Measurements from ENCODE around the gene RIC8B.
A peak's percentile ranks its signal among the peaks of the same experiment; 100 is the strongest.

Gene RIC8B

DNA sequence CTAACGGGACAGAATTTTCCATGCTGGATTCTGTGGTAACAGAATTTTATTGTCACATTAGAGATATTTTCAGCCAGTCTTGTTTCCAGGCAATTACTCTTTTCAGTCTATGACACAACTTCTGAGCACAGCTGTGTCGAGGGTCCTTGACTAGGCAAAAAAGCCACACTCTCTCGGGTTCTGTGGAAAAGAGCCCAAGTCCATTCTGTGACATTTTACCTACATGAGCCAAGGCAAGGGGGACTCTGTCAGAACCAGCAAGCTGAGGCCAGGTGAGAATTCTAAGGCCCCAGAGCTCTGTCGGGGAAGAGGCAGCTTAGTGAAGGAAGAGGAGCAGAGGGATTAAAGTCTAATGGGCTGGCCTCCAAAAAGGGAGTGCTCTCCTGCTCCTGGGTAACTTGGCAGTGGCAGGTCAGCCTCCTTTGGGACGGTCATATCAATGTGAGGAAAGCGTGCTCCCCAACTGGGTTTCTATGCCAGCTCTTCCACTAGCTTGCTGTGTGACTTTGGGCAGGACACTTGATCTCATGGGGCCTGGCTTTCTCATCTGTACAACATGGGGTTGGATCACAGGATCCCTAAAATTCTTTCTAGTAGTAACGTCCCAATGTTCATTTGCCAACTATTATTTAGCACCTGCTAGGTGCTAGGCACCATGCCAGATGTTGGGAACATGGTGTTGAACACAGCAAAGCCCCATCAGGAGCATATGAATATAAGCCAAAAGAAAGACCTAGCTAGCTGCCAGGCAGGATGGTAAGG is 16.0 kb upstream of the RIC8B start:
- no peak for DNase-seq

DNA sequence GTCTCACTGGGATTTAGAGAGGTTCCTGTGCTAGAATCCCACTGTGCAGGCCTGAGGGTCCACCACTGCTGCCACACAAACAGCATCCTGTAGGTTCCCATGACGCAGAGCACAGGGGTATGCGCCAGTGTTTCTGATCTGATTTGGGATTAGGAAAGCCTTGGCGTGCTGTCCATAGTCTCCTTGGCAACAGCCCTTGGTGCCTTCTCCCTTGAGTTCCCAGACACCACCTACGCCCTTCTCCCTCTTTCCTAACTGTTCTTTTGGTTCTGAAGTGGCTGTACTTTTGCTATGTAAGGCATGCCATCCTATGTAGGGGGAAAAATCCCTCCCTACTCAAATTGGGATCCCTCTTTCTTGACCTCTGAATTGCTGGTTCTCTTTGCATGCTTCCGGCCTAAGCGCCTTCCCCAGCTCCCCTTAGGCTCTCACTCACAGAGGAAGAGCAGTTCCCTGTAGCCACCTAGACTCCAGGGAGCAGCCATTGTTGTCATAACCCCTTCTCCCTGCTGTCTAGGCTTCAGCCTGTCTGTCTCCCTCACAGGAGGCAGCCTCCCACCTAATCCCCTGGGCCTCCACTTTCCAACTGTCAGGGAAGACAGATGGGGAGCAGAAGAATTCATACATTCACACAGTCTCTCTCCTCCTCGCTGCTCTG is 14.8 kb upstream of the RIC8B start:
- DNase-seq, result no peak

DNA sequence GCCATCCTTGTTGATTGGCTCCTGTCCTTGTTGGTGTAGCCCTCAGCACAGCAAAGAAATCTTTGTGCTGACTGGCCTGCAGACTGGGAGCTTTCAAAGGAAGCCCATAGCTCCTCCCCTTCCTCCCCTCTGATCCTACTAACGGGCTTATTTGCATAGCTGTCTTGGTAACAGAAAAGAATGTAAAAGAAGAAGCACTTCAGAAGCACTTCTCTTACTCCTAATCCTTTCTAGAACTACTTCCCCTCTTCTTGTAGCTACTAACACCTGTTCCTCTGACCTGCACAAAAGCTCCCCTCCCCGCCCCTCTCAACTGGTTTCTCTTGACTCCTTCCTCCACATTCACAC is 14.3 kb upstream of the RIC8B start:
- DNase-seq, result peak; percentile 61

DNA sequence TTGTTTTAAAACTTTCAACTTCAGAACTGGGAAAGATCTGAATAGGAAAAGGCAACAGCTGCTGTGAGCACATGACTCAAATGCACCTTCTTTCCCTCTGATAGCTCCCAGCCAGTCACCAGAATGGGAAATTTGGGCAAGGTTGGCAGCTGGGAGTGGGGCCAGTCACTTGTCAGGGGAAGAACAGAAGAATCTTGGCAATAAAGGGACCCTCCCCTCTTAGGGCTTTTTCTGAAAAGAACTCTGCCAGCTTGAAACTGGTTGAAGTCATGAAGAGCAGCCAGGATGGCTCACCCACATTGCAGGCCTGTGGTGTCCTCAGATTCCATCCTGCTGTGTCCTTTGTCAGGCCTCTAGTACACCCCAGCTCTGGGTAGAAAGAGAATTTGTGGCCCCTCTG is 10.3 kb upstream of the RIC8B start:
- DNase-seq, result no peak

DNA sequence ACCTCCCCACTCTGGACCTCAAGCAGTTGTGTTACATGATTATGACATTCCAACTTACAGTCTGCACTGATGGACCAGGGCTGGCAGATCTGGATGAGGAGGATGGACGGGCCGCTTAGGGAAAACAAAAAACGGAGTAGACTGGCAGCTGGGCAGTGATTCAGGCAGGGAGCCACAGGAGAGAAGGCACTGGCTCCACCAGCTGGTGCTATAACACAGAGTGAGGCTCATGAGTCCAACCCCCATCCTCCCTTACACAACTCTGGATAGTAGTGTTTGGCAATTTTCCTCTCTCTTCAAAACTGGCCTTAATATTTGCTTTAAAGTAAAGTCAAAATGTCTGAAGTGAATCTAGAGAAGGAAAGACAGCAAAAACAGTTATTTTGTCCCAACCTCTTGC is 9.7 kb upstream of the RIC8B start:
- no peak for DNase-seq

DNA sequence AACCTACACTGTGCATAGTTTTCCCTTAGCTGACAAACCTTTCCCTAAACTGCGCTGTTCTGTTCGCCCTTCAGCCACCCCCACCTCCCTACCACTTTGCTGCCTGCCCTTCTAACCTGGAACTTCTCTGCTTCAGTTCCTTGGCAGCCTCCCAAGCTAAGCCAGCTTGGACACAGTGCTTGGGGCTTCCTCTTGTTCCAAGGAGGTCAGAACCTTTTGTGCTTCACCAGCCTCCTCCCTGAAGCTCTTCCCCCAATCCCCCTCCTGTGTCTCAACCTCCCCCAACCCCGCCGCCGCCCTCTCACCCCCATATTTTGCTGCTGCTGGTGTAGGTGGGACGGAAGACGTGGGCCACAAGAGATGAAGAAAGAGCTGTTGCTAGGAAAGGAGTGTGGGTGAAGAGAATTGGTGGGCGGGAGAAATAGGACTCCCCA is 8.1 kb upstream of the RIC8B start:
- DNase-seq, result no peak

DNA sequence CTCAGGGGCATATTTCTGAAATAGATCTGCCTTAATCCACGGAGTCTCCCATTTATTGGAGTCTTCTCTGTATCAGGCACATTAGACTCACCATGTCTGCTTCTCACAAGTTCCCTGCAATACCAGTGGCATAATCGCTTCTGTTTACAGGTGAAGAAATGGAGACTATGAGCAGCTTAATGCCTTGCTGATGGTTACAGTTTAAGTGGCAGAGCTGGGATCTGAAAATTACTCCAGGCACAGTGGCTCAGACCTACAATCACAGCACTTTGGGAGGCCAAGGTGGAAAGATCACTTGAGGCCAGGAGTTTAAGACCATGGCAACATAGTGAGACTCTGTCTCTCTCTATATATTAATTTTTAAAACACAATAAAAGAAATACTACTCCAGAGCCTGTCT is 7.3 kb upstream of the RIC8B start:
- no peak for DNase-seq

DNA sequence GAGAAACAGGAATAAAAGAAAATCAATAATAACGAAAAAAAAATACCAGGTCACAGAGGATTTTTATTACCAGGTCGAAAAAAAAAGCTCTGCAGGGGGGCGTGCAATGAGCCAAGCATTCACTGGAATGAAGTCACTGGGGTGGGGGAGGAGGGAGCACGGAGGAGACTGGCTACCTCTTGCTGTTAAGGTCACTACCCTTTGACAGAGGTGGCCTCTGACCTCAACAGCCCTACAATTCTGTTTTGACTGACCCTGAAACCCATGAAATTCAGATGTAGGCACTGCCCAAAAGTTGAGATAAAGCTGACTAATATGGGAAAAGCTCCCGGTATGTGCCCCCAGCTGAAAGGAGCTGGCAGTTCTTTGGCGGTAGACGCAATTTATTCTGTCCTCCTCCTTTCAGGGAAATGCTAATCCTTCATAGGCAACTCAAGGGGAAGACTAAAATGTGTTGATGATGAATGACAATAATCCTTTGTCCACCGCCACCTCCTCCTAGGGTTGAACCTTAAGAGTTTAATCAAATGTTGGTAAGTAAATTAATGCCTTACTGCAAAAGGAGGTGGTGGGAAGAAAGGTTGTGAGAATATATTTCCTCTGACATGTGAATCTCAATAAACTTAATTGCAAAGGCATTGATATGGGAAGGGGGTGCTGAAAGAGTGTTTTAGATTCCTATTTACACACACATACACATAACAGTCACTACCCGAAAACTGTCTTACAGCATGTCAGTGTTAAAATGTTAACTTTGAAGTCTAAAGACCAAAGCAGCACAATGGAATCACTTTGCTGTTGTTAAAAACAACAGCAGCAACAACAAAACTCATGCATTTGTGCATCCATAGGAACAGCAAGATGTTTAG is 6.3 kb upstream of the RIC8B start:
- DNase-seq, result no peak

DNA sequence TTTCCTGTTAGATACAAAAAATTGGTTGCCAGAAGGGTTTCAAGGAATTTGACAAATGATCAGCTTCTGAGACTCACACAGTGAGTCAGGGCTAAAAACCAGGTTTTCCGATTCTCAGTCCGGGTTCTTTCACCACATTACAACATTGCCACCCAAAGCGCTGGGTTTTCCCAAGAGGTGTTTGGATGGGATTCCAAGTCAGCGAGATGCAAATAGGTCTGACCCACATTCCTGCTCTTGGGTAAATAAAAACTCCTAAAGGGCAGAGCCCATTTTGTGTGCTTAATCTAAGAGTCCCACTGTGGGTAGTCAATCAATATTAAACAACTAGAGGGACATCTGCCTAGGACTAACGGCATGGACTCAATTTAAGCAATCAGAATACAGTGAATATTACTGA is 5.4 kb upstream of the RIC8B start:
- no peak for DNase-seq

DNA sequence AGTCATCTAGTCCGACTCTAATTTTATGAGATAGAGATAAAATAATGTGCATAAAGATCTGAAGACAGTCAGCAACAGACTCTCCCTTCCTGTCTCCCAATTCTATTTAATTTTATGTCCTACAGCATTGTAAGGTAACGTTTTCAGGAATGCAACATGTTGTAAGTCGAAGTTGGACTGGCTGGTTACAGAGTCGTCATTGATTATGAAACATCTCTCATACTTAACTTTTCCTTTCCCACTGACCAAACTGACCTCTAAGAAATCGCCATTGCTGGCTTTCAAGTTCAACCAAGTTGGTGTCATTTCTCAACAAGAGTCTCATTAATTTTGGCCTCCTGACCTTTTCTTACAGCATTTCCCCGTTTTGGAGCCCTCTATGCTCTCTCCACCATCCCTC is 4.9 kb upstream of the RIC8B start:
- no peak for DNase-seq

DNA sequence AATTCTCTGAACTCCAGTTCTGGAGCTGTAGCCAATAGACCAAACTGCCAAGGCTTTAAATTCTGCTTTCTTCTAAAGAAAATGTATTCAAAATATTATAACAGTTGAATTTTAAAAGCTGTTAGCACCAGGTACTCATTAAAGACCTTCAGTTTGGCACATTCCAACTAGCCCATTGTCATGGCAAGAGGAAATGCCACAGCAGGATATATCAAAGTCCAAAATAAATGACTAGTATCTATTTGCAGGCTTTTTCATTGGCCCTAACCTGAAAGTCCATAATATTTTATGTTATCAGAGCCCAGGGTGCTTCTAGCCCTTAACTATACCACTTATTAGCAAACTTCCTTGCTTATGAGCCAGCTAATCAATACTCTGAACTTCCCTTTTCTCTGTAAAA is 3.1 kb upstream of the RIC8B start:
- DNase-seq, result no peak

DNA sequence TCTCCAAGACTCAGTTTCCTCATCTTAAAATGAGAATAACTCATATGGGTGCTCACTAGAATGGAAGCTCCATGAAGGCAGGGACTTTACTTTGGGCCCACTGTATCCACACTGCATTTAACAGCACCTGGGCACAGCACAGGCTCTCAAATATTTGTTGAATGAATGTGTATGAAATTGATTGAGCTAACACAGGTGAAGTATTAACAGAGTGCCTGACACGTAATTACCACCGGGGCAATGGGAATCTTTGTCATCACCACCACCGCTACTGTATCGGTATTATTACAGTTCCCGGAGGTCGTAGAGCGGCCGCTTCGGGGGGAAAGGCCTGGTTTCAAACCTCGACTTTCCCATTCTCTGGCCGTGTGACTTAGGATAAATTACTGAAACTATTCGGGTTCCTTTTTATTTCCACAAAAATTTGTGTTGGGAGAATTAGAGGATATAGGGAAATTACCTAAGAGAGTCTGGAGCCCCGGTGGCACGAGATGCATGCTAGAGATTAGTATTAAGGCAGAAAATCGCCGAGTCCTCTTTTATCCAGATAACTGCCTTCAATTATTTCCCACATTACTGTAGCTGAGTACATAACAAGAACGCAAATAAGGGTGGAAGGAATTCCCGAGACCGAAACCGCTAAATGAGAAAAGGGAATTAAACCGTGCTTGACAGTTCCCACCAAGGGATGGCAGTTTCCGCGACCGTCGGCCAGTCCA is 1.0 kb upstream of the RIC8B start:
- peak; percentile 6 for DNase-seq

DNA sequence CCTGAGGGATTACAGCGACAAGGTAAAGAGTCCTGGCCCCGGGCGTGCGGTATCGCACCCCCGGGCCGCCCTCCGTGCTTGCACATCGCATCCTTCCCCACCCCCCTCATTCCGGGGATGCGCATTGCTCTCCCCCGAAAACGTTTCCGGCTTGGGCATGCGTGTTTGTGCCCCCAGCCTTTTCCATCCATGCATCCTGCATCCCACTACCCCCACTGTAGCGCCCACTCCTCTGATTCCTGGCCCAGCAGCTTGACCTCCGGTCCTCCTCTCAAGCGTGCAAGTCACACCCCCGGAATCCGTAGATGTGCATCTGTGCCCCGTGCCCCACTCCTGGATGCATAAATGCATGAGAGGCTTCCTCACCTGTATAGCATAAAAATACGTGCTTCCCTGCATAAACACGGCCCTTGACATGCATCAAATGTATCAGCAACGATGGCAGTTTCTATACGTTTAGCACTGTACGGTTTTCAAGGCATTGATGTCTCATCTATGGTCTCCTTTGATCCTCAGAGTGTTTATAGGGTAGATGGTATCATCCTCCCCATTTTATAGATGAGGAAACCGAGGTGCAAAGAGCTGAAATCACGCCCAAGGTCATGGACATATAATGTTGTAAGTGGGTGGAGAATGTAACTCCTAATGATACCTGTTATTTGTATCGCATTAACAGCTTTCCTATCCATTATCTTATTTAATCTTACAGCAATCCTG is 484 bp downstream of the RIC8B start:
- peak; percentile 21 for DNase-seq

DNA sequence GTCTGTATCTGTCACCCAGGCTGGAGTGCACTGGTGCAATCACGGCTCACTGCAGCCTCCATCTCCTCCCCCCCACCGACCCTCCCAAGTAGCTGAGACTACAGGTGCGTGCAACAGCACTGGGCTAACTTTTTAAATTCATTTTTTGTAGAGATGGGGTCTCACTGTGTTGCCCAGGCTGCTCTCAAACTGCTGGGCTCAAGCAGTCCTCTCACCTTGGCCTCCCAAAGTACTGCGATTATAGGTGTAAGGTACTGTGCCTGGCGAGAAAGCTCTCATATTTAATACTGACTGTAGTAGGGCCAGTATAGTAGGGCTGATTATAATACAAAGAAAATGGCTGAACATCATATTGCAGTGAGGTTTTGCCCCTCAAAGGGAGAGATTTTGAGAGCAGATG is 2.4 kb downstream of the RIC8B start:
- DNase-seq, result no peak

DNA sequence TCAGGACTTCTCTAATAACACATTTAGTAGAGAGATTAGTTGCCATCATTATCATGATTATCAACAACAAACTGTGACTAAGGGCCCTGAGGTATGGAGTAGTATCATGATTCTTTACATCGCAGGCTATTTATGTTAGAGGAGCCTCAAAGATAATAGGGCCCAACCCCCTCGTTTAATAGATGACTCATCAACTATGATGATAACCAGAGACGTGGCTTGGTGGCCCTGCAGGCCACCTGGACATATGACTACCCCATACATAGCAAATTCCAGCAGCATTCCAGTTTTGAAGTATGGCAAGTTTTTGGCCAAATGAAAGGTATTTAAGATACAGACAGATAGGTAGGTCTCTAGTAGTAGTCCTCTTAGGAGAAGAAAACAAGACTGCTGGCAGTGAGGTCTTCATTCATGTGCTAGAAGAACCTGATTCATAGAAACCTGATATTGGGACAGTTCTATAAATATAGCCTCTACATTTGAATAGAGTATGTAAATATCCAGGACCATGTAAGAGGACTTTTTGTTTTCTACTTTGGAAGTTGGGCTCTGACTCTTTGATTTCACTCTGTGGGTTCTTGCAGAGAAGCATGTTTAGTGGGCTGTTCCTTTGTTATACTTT is 5.6 kb downstream of the RIC8B start:
- DNase-seq, result no peak

DNA sequence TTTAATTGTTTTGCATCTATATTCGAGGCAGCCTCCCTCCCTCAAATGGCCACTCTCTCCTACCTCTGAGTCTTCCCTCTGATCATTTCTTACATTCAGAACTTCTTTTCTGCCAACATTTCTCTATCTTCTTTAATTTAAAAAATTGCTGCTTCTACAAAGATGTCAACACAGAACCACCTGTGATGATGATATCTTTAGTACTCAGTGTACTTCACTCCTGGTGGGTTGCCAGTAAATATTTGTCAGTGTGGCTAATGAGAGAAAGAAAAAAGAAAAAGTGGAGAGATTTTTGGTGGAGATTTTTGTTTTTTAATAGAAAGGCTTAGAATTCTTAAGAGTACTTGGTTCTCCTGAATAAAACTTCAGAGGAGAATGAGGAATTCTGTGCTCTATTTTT is 8.1 kb downstream of the RIC8B start:
- no peak for DNase-seq

DNA sequence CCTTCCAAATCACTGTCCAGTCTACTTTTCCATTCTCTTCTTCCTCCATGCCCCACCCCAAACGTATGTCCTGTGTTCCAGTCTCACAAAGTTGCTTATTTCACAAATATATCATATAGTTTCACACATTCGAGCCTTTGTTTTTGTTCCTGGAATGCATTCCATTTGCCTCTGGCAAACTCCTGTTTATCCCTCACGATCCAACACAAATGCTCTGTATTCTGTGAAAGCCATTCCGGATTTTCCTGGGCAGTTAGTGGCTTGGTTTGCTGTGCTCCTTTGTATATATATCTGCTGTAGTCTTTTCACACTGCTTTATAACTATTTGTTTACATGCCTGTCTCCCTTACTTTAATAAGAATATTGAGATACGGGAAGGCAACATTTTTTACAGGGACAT is 9.0 kb downstream of the RIC8B start:
- DNase-seq, result no peak

DNA sequence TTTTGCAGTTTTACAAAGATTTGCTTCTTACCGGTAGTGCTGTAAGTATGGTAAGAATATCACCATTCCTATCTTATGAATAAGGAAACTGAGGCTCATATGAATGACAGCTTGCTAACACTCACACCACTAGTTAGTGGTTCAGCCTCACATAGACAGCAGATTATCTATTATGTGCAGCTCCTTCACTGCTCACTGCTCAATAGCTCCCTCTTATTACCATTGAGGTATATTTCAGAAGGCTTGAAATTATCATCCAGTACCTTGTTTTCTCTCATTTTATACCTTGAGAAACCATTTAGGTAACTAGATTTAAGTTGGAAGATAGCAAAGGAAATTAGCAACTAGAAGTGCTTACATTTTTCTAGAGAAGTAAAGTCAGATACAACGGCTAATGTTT is 15.5 kb downstream of the RIC8B start:
- peak; percentile 12 for DNase-seq

DNA sequence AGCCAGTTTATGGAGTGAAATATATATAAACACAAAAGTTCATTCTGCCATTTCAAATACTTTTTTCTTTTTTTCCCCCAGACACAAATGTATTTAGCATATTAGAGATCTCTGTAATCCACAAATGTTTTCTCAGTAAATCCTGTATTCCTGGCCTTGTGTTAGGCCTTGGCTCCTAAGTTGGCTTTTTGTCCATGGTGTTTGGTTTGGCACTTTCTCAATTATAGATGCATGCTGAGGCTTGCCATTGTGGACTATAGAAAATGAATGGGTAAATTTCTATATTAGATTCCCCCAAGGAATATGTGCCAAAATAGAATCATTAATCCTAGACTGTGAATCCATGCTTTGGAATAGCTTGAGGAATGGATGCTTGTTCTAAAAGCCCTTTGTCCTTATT is 17.0 kb downstream of the RIC8B start:
- no peak for DNase-seq

DNA sequence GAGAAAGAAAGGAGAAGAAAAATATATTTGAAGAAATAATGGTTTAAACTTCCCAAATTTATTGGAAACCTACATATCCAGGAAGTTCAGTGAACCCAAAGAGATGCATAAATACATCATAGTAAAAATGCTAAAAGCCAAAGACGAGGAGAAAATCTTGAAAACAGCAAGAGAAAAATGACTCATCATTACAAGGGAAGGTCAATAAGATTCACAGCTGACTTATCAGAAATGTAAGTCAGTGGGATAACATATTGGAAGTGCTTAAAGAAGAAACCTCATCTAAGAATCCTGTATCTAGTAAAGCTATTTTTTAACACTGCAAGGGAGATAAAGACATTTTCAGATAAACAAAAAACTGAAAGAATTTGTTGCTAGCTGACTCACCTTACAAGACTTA is 19.9 kb downstream of the RIC8B start:
- no peak for DNase-seq

DNA sequence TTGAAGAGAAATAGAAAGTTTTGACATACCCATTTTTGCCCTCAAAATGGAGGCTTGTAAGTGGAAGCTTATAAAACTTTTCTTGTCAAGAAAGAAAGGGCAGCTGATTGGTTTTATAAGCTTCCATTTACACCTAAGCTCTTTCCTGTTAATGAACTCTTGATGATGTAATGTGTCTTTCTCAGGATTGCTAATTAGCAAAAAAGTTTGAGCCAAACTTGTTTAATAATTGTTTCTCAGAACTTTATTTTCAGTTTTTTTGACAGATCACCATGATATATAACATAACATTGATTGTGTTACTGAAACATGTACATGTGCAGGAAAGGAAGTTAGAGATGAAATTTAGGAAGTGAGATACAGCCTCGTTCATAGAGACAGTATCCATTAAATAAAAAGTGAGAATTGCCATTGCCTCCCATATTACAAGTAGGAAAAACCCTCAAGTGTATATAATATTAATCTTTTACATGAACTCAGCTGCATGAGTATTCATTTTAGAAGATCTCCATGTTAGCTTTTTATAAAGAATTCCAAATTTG is 26.8 kb downstream of the RIC8B start:
- DNase-seq, result no peak
